Measurements from ENCODE around the gene CYP4F3. TPM values are rescaled to one million over a fixed set of nuclear protein-coding genes. Genes with fewer than 3 reads are reported as not detected.

The CYP4F3 gene
- total RNA-seq, 1 experiment from 2014 or later, result 0.10 TPM

DNA sequence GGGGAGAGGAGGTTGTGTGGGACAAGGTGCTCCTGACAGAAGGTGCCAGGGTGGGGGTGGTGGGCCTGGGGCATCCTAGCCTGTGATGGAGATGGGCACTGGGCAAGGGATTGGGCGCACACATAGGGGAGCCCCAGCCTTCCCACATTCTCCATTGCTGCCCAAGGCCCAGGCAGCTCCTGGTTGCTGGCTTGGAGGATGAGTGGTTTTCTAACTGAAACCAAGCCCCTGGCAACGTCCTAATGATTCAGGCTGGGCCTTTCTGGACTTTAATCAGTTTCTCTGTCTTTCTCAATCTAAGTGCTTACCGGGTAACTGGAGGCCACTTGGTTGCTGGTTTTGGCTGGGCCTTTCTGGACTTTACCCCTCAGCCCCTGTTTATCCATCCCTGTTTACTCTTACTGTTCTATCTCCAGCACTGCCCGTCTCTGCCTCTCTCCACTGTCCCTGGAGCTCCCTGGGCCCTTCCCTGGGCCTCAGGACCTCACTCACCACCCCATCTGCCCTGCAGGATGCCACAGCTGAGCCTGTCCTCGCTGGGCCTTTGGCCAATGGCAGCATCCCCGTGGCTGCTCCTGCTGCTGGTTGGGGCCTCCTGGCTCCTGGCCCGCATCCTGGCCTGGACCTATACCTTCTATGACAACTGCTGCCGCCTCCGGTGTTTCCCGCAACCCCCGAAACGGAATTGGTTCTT lies 354 bp downstream of the CYP4F3 start:
- BruUV-seq (replicated peaks), result no TSS peak
- Histone ChIP-seq H3K27ac (ENCODE audit: low read length) (no peak overlapping the region), H3K36me3 (ENCODE audit: control insufficient read depth, insufficient read depth, low read length) (no peaks in the 10 kb centered on the region), H3K4me3 (ENCODE audit: low read depth in 2 of 2, low read length in 2 of 2) (no peak overlapping the region), H3K4me1 (ENCODE audit: control insufficient read depth, insufficient read depth, low read length) (no peaks in the 10 kb centered on the region), H3K9me3 (ENCODE audit: control insufficient read depth, insufficient read depth, low read depth, low read length) (no peaks in the 10 kb centered on the region), H3K27me3 (ENCODE audit: control insufficient read depth, insufficient read depth, low read length) (no peaks in the 10 kb centered on the region)
- no peak for DNase-seq (ENCODE audit: low read depth, low spot score)
- TF ChIP-seq, protein P1, sequence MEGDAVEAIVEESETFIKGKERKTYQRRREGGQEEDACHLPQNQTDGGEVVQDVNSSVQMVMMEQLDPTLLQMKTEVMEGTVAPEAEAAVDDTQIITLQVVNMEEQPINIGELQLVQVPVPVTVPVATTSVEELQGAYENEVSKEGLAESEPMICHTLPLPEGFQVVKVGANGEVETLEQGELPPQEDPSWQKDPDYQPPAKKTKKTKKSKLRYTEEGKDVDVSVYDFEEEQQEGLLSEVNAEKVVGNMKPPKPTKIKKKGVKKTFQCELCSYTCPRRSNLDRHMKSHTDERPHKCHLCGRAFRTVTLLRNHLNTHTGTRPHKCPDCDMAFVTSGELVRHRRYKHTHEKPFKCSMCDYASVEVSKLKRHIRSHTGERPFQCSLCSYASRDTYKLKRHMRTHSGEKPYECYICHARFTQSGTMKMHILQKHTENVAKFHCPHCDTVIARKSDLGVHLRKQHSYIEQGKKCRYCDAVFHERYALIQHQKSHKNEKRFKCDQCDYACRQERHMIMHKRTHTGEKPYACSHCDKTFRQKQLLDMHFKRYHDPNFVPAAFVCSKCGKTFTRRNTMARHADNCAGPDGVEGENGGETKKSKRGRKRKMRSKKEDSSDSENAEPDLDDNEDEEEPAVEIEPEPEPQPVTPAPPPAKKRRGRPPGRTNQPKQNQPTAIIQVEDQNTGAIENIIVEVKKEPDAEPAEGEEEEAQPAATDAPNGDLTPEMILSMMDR (IDR thresholded peaks at IDR 0.05), result no peak
- TF ChIP-seq SIN3A (IDR thresholded peaks at IDR 0.05; ENCODE audit: borderline replicate concordance, insufficient read depth, low read depth, low read length), result no peak
- TF ChIP-seq POLR2AphosphoS5 (IDR thresholded peaks at IDR 0.05; ENCODE audit: low read depth, low read length), result no peak
- TF ChIP-seq TCF7L2 (IDR thresholded peaks at IDR 0.05; ENCODE audit: low read depth, low read length), result no peak
- TF ChIP-seq REST (IDR thresholded peaks at IDR 0.05; ENCODE audit: insufficient read depth in 1 of 2, low read depth in 2 of 2, low read length in 1 of 2), result no peak
- intact Hi-C loops (cut with micrococcal nuclease; ENCODE audit: unreplicated experiment) (no loop called here), in situ Hi-C loops (cut with HindIII; ENCODE audit: low pct_unique_long_range_greater_than_20kb, low sequenced_read_pairs) (no loop called here)
- POLR2A ChIA-PET, result no interaction called here
- no peak for ATAC-seq
- CTCF ChIA-PET, result no interaction called here

DNA sequence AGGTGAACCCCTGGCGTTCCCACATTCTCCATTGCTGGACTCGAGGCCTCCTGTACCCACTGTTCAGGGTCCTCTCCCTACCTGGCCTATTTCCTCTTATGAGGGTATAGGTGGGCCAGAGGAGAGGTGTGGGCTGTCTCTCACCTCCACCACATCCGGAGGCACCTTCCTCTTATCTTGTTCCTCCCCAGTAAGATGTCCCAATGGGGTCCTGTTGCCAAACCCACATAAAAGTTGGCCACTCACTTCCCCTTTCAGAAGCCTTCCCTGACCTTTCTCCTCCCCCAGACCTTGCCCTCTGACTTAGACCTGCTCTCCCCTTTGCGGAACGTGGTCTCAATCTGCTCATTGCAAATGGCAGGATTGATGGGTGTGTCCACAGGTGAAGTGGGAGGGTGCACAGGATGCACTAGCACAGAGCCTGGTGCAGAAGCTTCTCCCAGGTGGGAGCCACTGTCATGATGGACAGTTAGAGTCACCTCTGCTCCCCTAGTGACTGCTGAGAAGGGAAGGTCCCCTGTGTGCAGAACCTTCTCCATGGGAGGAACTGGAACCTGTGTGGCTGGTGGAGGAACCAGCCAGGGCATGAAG lies 1.3 kb downstream of the CYP4F3 start:
- intact Hi-C loops (cut with micrococcal nuclease; ENCODE audit: unreplicated experiment), result no loop called here
- POLR2A ChIA-PET, result no interaction called here
- DNase-seq (ENCODE audit: low read depth, low spot score) (no peak), ATAC-seq (no peak)
- H3K9me3 ChIP-seq (ENCODE audit: control insufficient read depth, insufficient read depth, low read depth, low read length), result no peaks in the 10 kb centered on the region
- no peaks in the 10 kb centered on the region for H3K4me1 ChIP-seq (ENCODE audit: control insufficient read depth, insufficient read depth, low read length)
- H3K4me3 ChIP-seq (ENCODE audit: low read depth in 2 of 2, low read length in 2 of 2), result no peak overlapping the region
- CTCF ChIA-PET, result no interaction called here
- in situ Hi-C loops (cut with HindIII; ENCODE audit: low pct_unique_long_range_greater_than_20kb, low sequenced_read_pairs), result no loop called here
- H3K27me3 ChIP-seq (ENCODE audit: control insufficient read depth, insufficient read depth, low read length), result no peaks in the 10 kb centered on the region
- BruUV-seq (replicated peaks), result no TSS peak
- no peaks in the 10 kb centered on the region for H3K36me3 ChIP-seq (ENCODE audit: control insufficient read depth, insufficient read depth, low read length)
- H3K27ac ChIP-seq (ENCODE audit: low read length), result no peak overlapping the region
- no peak for TF ChIP-seq REST (IDR thresholded peaks at IDR 0.05; ENCODE audit: insufficient read depth in 1 of 2, low read depth in 2 of 2, low read length in 1 of 2)
- no peak for TF ChIP-seq SIN3A (IDR thresholded peaks at IDR 0.05; ENCODE audit: borderline replicate concordance, insufficient read depth, low read depth, low read length)
- TF ChIP-seq TCF7L2 (IDR thresholded peaks at IDR 0.05; ENCODE audit: low read depth, low read length), result no peak
- no peak for TF ChIP-seq POLR2AphosphoS5 (IDR thresholded peaks at IDR 0.05; ENCODE audit: low read depth, low read length)
- TF ChIP-seq, protein P1 (IDR thresholded peaks at IDR 0.05), result no peak

All from Panc1 (cell line).